HFF-Myc (cell line): ENCODE results near the gene EHD3.

ENCODE experiments used
- DNase-seq: peaks from one replicate; pipeline ENCODE4 v3.0.0-alpha.2; 2011; ENCODE audit warnings: low read depth; ENCODE audit errors: extremely low read depth
- H3K4me3 ChIP-seq: replicated peaks from 2 replicates; pipeline ENCODE4 v1.5.1; 2011; ENCODE audit warnings: low read depth, mild to moderate bottlenecking, control low read depth, low read length
- CTCF ChIP-seq: IDR thresholded peaks from 2 replicates; pipeline ENCODE4 v1.5.1; 2012; ENCODE audit warnings: mild to moderate bottlenecking, low read depth, low read length, control low read depth; ENCODE audit errors: missing control alignments

EHD3 gene

GRCh38 chr2:31200972-31201371, 33.0 kb upstream of the EHD3 start:
- no peak for DNase-seq
- H3K4me3 ChIP-seq: no peak overlapping the region
- TF ChIP-seq CTCF: no peak

GRCh38 chr2:31202041-31202440, 31.9 kb upstream of the EHD3 start:
- H3K4me3 ChIP-seq: no peak overlapping the region
- DNase-seq: no peak
- TF ChIP-seq CTCF: no peak

- no peak for DNase-seq
- H3K4me3 ChIP-seq: no peak overlapping the region
- TF ChIP-seq CTCF: no peak
Observed at GRCh38 chr2:31202833-31203232, 31.1 kb upstream of the EHD3 start.

GRCh38 chr2:31203916-31204315, 30.0 kb upstream of the EHD3 start:
- H3K4me3 ChIP-seq: no peak overlapping the region
- DNase-seq: no peak
- no peak for TF ChIP-seq CTCF

GRCh38 chr2:31204783-31205182, 29.2 kb upstream of the EHD3 start:
- no peak for DNase-seq
- no peak for TF ChIP-seq CTCF
- no peak overlapping the region for H3K4me3 ChIP-seq

- DNase-seq: no peak
- no peak overlapping the region for H3K4me3 ChIP-seq
- TF ChIP-seq CTCF: no peak
Observed at GRCh38 chr2:31205186-31205585, 28.8 kb upstream of the EHD3 start.

GRCh38 chr2:31205613-31206012, 28.3 kb upstream of the EHD3 start:
- DNase-seq: no peak
- TF ChIP-seq CTCF: no peak
- H3K4me3 ChIP-seq: no peak overlapping the region
